ENCODE measurements around the gene PCBP3. TPM values are rescaled to one million over a fixed set of nuclear protein-coding genes. Genes with fewer than 3 reads are reported as not detected.

The PCBP3 gene
- total and polyA plus RNA-seq, 2 of the 13 experiments (the other 11 are each of a cell fraction or from before 2014, with no cell fraction given), result not detected

DNA sequence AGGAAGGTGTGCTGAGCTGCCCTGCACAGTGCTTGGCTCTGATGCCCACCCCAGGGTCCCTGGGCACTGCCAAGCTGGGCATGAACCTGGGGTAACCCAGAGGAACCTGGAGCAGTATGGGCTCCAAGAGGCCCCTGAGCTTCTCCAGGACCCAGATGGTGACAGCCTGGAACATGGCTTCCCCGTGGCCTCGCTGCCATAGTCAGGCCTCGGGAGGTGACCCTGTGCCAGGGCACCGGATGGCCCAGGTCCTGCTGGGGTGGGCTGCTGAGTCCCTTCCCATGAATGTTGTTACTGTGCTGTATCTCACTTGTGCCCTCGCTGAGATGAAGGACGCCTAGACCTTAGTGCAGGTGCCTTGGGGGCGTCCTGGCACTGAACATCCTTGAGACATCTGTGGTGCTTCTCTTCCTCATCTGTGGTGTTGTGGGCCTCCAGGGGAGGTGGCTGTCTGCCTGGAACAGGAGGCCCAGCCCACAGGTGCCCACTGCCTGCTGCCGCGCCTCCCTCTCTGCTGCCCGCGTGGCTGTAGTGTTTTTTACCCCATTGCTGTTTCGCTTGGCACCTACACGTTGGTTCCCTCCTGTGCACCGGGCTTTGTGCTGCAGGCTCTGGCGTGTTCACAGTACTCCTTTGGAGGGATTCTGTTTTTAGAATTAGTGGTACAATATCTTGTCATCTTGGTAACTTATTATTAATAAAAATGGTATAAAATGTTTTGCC, 160.3 kb downstream of the PCBP3 start:
- WGBS (ENCODE audit: low lambda C conversion rate), result 23% methylated on average over 8 of the region's 15 CpGs
- Histone ChIP-seq H3K4me1 (ENCODE audit: insufficient read depth, low read length) (peaks cover 18% of the 10 kb centered on the region), H3K79me2 (ENCODE audit: insufficient read depth, low read length) (no peaks in the 10 kb centered on the region), H4K20me1 (ENCODE audit: insufficient read depth, low read length) (no peaks in the 10 kb centered on the region), H3K4me3 (replicated peaks in 1 of 3; ENCODE audit: insufficient read depth in 1 of 3, low read depth in 2 of 3, low read length in 3 of 3) (no peak overlapping the region), H3K9ac (ENCODE audit: insufficient read depth, low read depth, low read length) (no peak overlapping the region), H3K27me3 (ENCODE audit: control insufficient read depth in 1 of 2, insufficient read depth in 2 of 2, low read length in 2 of 2) (peaks cover 0 to 3% of the 10 kb centered on the region in 2 experiments; a peak in 1 of 5 replicates), H2AFZ (ENCODE audit: low read length) (no peak overlapping the region), H3K36me3 (replicated peaks in 1 of 2; ENCODE audit: control insufficient read depth in 1 of 2, insufficient read depth in 2 of 2, low read length in 2 of 2) (no peaks in the 10 kb centered on the region), H3K27ac (ENCODE audit: extremely low read length, insufficient read depth, low read length) (no peak overlapping the region), H3K4me2 (ENCODE audit: low read depth, low read length) (no peak overlapping the region), H3K9me3 (ENCODE audit: low read length) (no peaks in the 10 kb centered on the region)
- intact Hi-C loops (cut with micrococcal nuclease; ENCODE audit: unreplicated experiment) (no loop called here), in situ Hi-C loops (cut with HindIII; ENCODE audit: extremely low pct_ligation_motif_present, low pct_unique_long_range_greater_than_20kb) (no loop called here)
- POLR2A ChIA-PET, result no interaction called here
- BruUV-seq (replicated peaks), result no TSS peak
- CTCF ChIA-PET (ENCODE audit: low intra/inter-chr PET ratio, low total read pairs), result no interaction called here
- DNase-seq (ENCODE audit: low spot score), result no peak
- no peak for FAIRE-seq
- ATAC-seq, result no peak
- TF ChIP-seq CHD4 (IDR thresholded peaks at IDR 0.05; ENCODE audit: borderline replicate concordance, low read length), result no peak
- TF ChIP-seq ZNF33B (CRISPR knock-in tag; IDR thresholded peaks at IDR 0.05), result no peak
- no peak for TF ChIP-seq NONO (IDR thresholded peaks at IDR 0.05)
- TF ChIP-seq NONO (CRISPR knock-in tag; conservative IDR thresholded peaks at IDR 0.05), result no peak
- no peak for TF ChIP-seq ASH2L (IDR thresholded peaks at IDR 0.05; ENCODE audit: insufficient read length, low read depth, low read length)
- TF ChIP-seq, protein P1, sequence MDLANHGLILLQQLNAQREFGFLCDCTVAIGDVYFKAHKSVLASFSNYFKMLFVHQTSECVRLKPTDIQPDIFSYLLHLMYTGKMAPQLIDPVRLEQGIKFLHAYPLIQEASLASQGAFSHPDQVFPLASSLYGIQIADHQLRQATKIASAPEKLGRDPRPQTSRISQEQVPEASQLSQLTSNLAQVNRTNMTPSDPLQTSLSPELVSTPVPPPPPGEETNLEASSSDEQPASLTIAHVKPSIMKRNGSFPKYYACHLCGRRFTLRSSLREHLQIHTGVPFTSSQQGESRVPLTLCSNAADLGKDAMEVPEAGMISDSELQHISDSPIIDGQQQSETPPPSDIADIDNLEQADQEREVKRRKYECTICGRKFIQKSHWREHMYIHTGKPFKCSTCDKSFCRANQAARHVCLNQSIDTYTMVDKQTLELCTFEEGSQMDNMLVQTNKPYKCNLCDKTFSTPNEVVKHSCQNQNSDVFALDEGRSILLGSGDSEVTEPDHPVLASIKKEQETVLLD (CRISPR knock-in tag; IDR thresholded peaks at IDR 0.05; ENCODE audit: low read depth), result no peak
- TF ChIP-seq, protein P2, sequence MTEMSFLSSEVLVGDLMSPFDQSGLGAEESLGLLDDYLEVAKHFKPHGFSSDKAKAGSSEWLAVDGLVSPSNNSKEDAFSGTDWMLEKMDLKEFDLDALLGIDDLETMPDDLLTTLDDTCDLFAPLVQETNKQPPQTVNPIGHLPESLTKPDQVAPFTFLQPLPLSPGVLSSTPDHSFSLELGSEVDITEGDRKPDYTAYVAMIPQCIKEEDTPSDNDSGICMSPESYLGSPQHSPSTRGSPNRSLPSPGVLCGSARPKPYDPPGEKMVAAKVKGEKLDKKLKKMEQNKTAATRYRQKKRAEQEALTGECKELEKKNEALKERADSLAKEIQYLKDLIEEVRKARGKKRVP (CRISPR knock-in tag; IDR thresholded peaks at IDR 0.05), result no peak
- no peak for TF ChIP-seq HOXA9 (CRISPR knock-in tag; IDR thresholded peaks at IDR 0.05; ENCODE audit: borderline replicate concordance)
- no peak for TF ChIP-seq TRIM24 (CRISPR knock-in tag; IDR thresholded peaks at IDR 0.05)
- TF ChIP-seq ZNF430 (CRISPR knock-in tag; IDR thresholded peaks at IDR 0.05), result no peak
- no peak for TF ChIP-seq RFX1 (IDR thresholded peaks at IDR 0.05)
- TF ChIP-seq, protein P3, sequence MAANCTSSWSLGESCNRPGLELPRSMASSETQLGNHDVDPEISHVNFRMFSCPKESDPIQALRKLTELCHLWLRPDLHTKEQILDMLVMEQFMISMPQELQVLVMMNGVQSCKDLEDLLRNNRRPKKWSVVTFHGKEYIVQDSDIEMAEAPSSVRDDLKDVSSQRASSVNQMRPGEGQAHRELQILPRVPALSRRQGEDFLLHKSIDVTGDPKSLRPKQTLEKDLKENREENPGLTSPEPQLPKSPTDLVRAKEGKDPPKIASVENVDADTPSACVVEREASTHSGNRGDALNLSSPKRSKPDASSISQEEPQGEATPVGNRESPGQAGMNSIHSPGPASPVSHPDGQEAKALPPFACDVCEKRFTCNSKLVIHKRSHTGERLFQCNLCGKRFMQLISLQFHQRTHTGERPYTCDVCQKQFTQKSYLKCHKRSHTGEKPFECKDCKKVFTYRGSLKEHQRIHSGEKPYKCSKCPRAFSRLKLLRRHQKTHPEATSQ (CRISPR knock-in tag; IDR thresholded peaks at IDR 0.05; ENCODE audit: borderline replicate concordance), result no peak

Measured in HepG2 (cell line).